GM12878 (cell line): ENCODE data around the gene SEMA3C. TPM values are rescaled to one million over a fixed set of nuclear protein-coding genes. Genes with fewer than 3 reads are reported as not detected.

Experiments used
- ATAC-seq: fragments of 200-7000 bp; cut with Tn5 transposase; 3 replicates; pipeline ENCODE4 v1.9.1; 2020; ENCODE audit warnings: mild to moderate bottlenecking, moderate library complexity
- BruUV-seq: library from RNA; stranded (reverse); fragments of 400-500 nt; replicated peaks from 2 replicates; lab custom pipeline; 2021; lab: Mats Ljungman, UMichigan
- CTCF ChIA-PET: fragments of 300-600 bp; sonication (Branson Sonifier 250); formaldehyde crosslinking; extraction: SDS; loops from one replicate; lab custom pipeline; 2021; ENCODE audit warnings: inconsistent platforms; lab: Yijun Ruan, JAX
- POLR2A ChIA-PET: fragments of 350-600 bp; formaldehyde crosslinking; extraction: SDS; loops from one replicate; lab custom pipeline; 2021; ENCODE audit warnings: inconsistent platforms; lab: Charles Lee
- RAD21 ChIA-PET: fragments of 300-600 bp; sonication (Branson Sonifier 250); formaldehyde crosslinking; loops from one replicate; lab custom pipeline; 2023; ENCODE audit warnings: antibody characterized with exemption; ENCODE audit not compliant: unreplicated experiment; lab: Charles Lee
- SMC1A ChIA-PET: fragments of 300-600 bp; sonication (Branson Sonifier 250); formaldehyde crosslinking; loops from one replicate; lab custom pipeline; 2023; ENCODE audit not compliant: unreplicated experiment, uncharacterized antibody; lab: Charles Lee
- DNase-seq: peaks from one replicate; pipeline ENCODE4 v3.0.0-alpha.2; 2011; ENCODE audit warnings: low read depth, low spot score
- FAIRE-seq: peaks from 3 replicates; lab custom pipeline; 2011; peaks lifted over from hg19 to GRCh38; lab: Jason Lieb, UNC
- H2AFZ ChIP-seq: 2 replicates; pipeline ENCODE4 v1.6.0; 2011; ENCODE audit warnings: low read depth, low read length, control low read depth; ENCODE audit not compliant: control insufficient read depth
- H3K27ac ChIP-seq: 2 replicates; pipeline ENCODE4 v1.5.1; 2011; ENCODE audit warnings: control low read depth; ENCODE audit not compliant: control insufficient read depth, insufficient read depth
- H3K27me3 ChIP-seq, 2 experiments: replicated peaks in 1 of 2; 2 replicates each; pipeline versions ENCODE4 v1.6.0 to v1.6.1; 2011; ENCODE audit warnings: low read length in 1 of 2; ENCODE audit not compliant: control insufficient read depth in 2 of 2, insufficient read depth in 2 of 2
- H3K36me3 ChIP-seq, 2 experiments: 2 replicates each; pipeline ENCODE4 v1.5.1; 2011; ENCODE audit warnings: low read length in 1 of 2; ENCODE audit not compliant: control insufficient read depth in 2 of 2, insufficient read depth in 2 of 2
- H3K4me1 ChIP-seq: 2 replicates; pipeline ENCODE4 v1.6.1; 2011; ENCODE audit warnings: mild to moderate bottlenecking, low read length, moderate library complexity, mixed read lengths; ENCODE audit not compliant: control insufficient read depth, insufficient read depth
- H3K4me2 ChIP-seq: 2 replicates; pipeline ENCODE4 v1.6.0; 2011; ENCODE audit warnings: control low read depth; ENCODE audit not compliant: control insufficient read depth, insufficient read depth
- H3K4me3 ChIP-seq: fragments of 200-600 bp; sonication (generic); 2 replicates; pipeline ENCODE4 v1.5.1; 2016
- H3K79me2 ChIP-seq: 2 replicates; pipeline ENCODE4 v1.6.0; 2011; ENCODE audit warnings: low read length; ENCODE audit not compliant: control insufficient read depth, insufficient read depth
- H3K9ac ChIP-seq: 2 replicates; pipeline ENCODE4 v1.8.0; 2011; ENCODE audit warnings: low read length, control low read depth, mixed read lengths; ENCODE audit not compliant: control insufficient read depth, insufficient read depth
- H3K9me3 ChIP-seq: replicated peaks from 3 replicates; pipeline ENCODE4 v1.5.1; 2011; ENCODE audit warnings: mild to moderate bottlenecking, low read length; ENCODE audit not compliant: control insufficient read depth, insufficient read depth
- H4K20me1 ChIP-seq: 2 replicates; pipeline ENCODE4 v1.6.0; 2011; ENCODE audit not compliant: control insufficient read depth, insufficient read depth
- ESRRA ChIP-seq: IDR thresholded peaks from 2 replicates; pipeline ENCODE4 v1.6.1; 2012; ENCODE audit warnings: mild to moderate bottlenecking, low read length, improper control_type of control experiment
- IKZF2 ChIP-seq, 2 experiments: fragments of 450-650 bp; IDR thresholded peaks; 2 replicates each; pipeline ENCODE4 v1.6.1; 2017; ENCODE audit warnings: mild to moderate bottlenecking in 2 of 2, moderate library complexity in 2 of 2
- IRF3 ChIP-seq: fragments of 450-650 bp; IDR thresholded peaks from 2 replicates; pipeline ENCODE4 v1.6.1; 2014; ENCODE audit warnings: mild to moderate bottlenecking
- JUNB ChIP-seq: IDR thresholded peaks from 2 replicates; pipeline ENCODE4 v1.6.1; 2016; ENCODE audit warnings: antibody characterized with exemption, mild to moderate bottlenecking
- JUND ChIP-seq: IDR thresholded peaks from 2 replicates; pipeline ENCODE4 v1.6.1; 2012; ENCODE audit warnings: low read depth, mild to moderate bottlenecking, low read length, improper control_type of control experiment, moderate library complexity
- NBN ChIP-seq: fragments of 450-650 bp; IDR thresholded peaks from 2 replicates; pipeline ENCODE4 v1.6.1; 2016
- NR2C1 ChIP-seq: fragments of 450-650 bp; IDR thresholded peaks from 2 replicates; pipeline ENCODE4 v1.6.1; 2017; ENCODE audit warnings: antibody characterized with exemption, mild to moderate bottlenecking, moderate library complexity
- NR2C2 ChIP-seq: IDR thresholded peaks from 2 replicates; pipeline ENCODE4 v1.6.1; 2011; ENCODE audit warnings: borderline replicate concordance, low read depth; ENCODE audit not compliant: control insufficient read depth, insufficient read length
- RAD51 ChIP-seq: fragments of 450-650 bp; IDR thresholded peaks from 2 replicates; pipeline ENCODE4 v1.6.1; 2016; ENCODE audit warnings: moderate library complexity, mild to moderate bottlenecking, inconsistent platforms
- RCOR1 ChIP-seq: conservative IDR thresholded peaks from 2 replicates; pipeline ENCODE4 v1.6.1; 2012; ENCODE audit warnings: low read depth, low read length, improper control_type of control experiment
- SMC3 ChIP-seq: IDR thresholded peaks from 2 replicates; pipeline ENCODE4 v1.6.1; 2011; ENCODE audit warnings: low read length, improper control_type of control experiment, borderline replicate concordance
- SREBF2 ChIP-seq: IDR thresholded peaks from 2 replicates; pipeline ENCODE4 v1.6.1; 2012; ENCODE audit warnings: mild to moderate bottlenecking, low read length
- SUPT20H ChIP-seq: IDR thresholded peaks from 2 replicates; pipeline ENCODE4 v1.6.1; 2011; ENCODE audit warnings: low read depth, mild to moderate bottlenecking, low read length, moderate library complexity, borderline replicate concordance; ENCODE audit not compliant: control insufficient read depth
- TAF1 ChIP-seq: IDR thresholded peaks from 2 replicates; pipeline ENCODE4 v1.6.1; 2011; ENCODE audit warnings: mild to moderate bottlenecking, low read depth, low read length, borderline replicate concordance
- USF1 ChIP-seq: IDR thresholded peaks from 2 replicates; pipeline ENCODE4 v1.6.1; 2011; ENCODE audit warnings: borderline replicate concordance, low read depth, mild to moderate bottlenecking, moderate library complexity, mixed read lengths, low read length; ENCODE audit not compliant: insufficient read depth; ENCODE audit errors: extremely low read length
- YBX1 ChIP-seq: fragments of 450-650 bp; IDR thresholded peaks from 2 replicates; pipeline ENCODE4 v1.6.1; 2016; ENCODE audit warnings: antibody characterized with exemption
- WGBS: methylation state at CpG from one replicate; pipeline ENCODE4 v1.1.6; 2016; ENCODE audit warnings: low lambda C conversion rate; ENCODE audit not compliant: insufficient replicate concordance, insufficient coverage; ENCODE audit errors: missing lambda C conversion rate; 5-methylcytosine and 5-hydroxymethylcytosine counted together
- in situ Hi-C: fragments of 300-500 bp; cut with MboI; formaldehyde crosslinking; loops from 9 replicates; pipeline ENCODE4 v1.14.3; 2018; ENCODE audit warnings: mixed read lengths
- intact Hi-C: fragments of 100-400 bp; cut with micrococcal nuclease; formaldehyde crosslinking; loops from one replicate; pipeline ENCODE4 v1.14.2; 2022; ENCODE audit not compliant: unreplicated experiment
- polyA plus RNA-seq, 11 experiments: library from polyadenylated mRNA; depleted of rRNA in 4 of 11; unstranded in 6 of 11; stranded (reverse) in 5 of 11; fragments of >200 nt; fragmentation: Nextera tagmentation in 4 of 11; fragmentation: Illumina TruSeq in 1 of 11; extraction: Ambion mirVana in 4 of 11; extraction: Trizol in 1 of 11; gene quantifications; 1 replicate in 1 of 11; 2 replicates in 10 of 11; pipeline versions ENCODE4 v1.2.1 to v1.2.3, GENCODE V29; 2011 to 2016; ENCODE audit warnings: inconsistent platforms in 2 of 11, missing spikeins in 2 of 11, low read depth in 1 of 11
- total RNA-seq, 4 experiments: library from RNA; depleted of rRNA in 3 of 4; stranded (reverse); fragments of >200 nt in 3 of 4; fragmentation: Illumina TruSeq in 1 of 4; extraction: Trizol in 1 of 4; gene quantifications; 2 replicates each; pipeline versions ENCODE4 v1.2.1 to v1.2.3, GENCODE V29; 2013 to 2021

Gene SEMA3C
- total and polyA plus RNA-seq, 10 of the 15 experiments (the other 5 are each of a cell fraction or from before 2014, with no cell fraction given): 0.01 to 0.41 (median 0.11) TPM; not detected in 6

GRCh38 chr7:80851896-80852476 is 66.9 kb downstream of the SEMA3C start:
- ChIA-PET RAD21 (no interaction called here), POLR2A (interaction anchor here (0.6 kb wide), 1 partner anchor 1298 kb away, joined by 3 read pairs; no protein-coding TSS in a partner anchor), CTCF (no interaction called here), SMC1A (interaction anchor here (0.6 kb wide), 1 partner anchor 1558 kb away, joined by 3 read pairs; no protein-coding TSS in a partner anchor)
- intact Hi-C loops (no loop called here), in situ Hi-C loops (no loop called here)
- TF ChIP-seq NBN (no peak), ESRRA (no peak), YBX1 (no peak), JUND (no peak), SUPT20H (no peak), RCOR1 (no peak), NR2C1 (no peak), RAD51 (no peak), JUNB (no peak), IKZF2 (IDR thresholded peaks at IDR 0.05) (no peak), IRF3 (no peak), SREBF2 (no peak), TAF1 (no peak), USF1 (no peak), NR2C2 (no peak), SMC3 (no peak)
- DNase-seq (no peak), FAIRE-seq (no peak), ATAC-seq (no peak)
- Histone ChIP-seq H3K79me2 (no peaks in the 10 kb centered on the region), H3K4me1 (no peaks in the 10 kb centered on the region), H3K27me3 (no peaks in the 10 kb centered on the region), H3K36me3 (no peaks in the 10 kb centered on the region), H3K4me2 (no peak overlapping the region), H3K27ac (no peak overlapping the region), H4K20me1 (no peaks in the 10 kb centered on the region), H2AFZ (no peak overlapping the region), H3K4me3 (no peak overlapping the region), H3K9me3 (no peaks in the 10 kb centered on the region), H3K9ac (no peak overlapping the region)
- no TSS peak for BruUV-seq
- WGBS: 14% methylated on average over 3 of the region's 3 CpGs
